Calu3 (cell line): Measurements from ENCODE around the gene SAMD10. TPM values are rescaled to one million over a fixed set of nuclear protein-coding genes. Genes with fewer than 3 reads are reported as not detected.

Experiments used
- BruUV-seq: library from RNA; stranded (reverse); fragments of 400-500 nt; replicated peaks from 2 replicates; lab custom pipeline; 2021; lab: Mats Ljungman, UMichigan
- CTCF ChIA-PET: fragments of 300-600 bp; sonication (Branson Sonifier 250); formaldehyde crosslinking; loops from one replicate; lab custom pipeline; 2022; ENCODE audit warnings: antibody characterized with exemption; lab: Charles Lee
- DNase-seq: peaks from one replicate; pipeline ENCODE4 v3.0.0; 2022
- H3K27ac Mint-ChIP-seq: one replicate; pipeline ENCODE4 v1.8.0; 2022; ENCODE audit warnings: mixed read lengths; ENCODE audit not compliant: unreplicated experiment
- H3K27me3 Mint-ChIP-seq: one replicate; pipeline ENCODE4 v1.8.0; 2022; ENCODE audit warnings: mixed read lengths; ENCODE audit not compliant: unreplicated experiment
- H3K36me3 Mint-ChIP-seq: one replicate; pipeline ENCODE4 v1.8.0; 2022; ENCODE audit warnings: mild to moderate bottlenecking, moderate library complexity, mixed read lengths; ENCODE audit not compliant: insufficient read depth, unreplicated experiment
- H3K4me1 Mint-ChIP-seq: one replicate; pipeline ENCODE4 v1.8.0; 2022; ENCODE audit warnings: mild to moderate bottlenecking, low read depth, mixed read lengths; ENCODE audit not compliant: unreplicated experiment
- H3K4me3 Mint-ChIP-seq: one replicate; pipeline ENCODE4 v1.8.0; 2022; ENCODE audit warnings: mild to moderate bottlenecking, low read depth, moderate library complexity, mixed read lengths; ENCODE audit not compliant: unreplicated experiment
- H3K9me3 Mint-ChIP-seq: one replicate; pipeline ENCODE4 v1.8.0; 2022; ENCODE audit warnings: low read depth, mixed read lengths; ENCODE audit not compliant: unreplicated experiment
- intact Hi-C: fragments of 100-400 bp; cut with micrococcal nuclease; formaldehyde crosslinking; loops from one replicate; pipeline ENCODE4 v1.10.0; 2022; ENCODE audit not compliant: unreplicated experiment
- total RNA-seq: library from RNA; stranded (reverse); gene quantifications from 2 replicates; pipeline ENCODE4 v1.2.3, GENCODE V29; 2022
- TF ChIP-seq, protein P1 (sequence below): fragments of 200-600 bp; IDR thresholded peaks from one replicate; pipeline ENCODE4 v1.8.0; 2022; ENCODE audit warnings: antibody characterized with exemption; ENCODE audit not compliant: unreplicated experiment

Gene SAMD10
- total RNA-seq, 1 experiment from 2014 or later, result 23.6 TPM

DNA sequence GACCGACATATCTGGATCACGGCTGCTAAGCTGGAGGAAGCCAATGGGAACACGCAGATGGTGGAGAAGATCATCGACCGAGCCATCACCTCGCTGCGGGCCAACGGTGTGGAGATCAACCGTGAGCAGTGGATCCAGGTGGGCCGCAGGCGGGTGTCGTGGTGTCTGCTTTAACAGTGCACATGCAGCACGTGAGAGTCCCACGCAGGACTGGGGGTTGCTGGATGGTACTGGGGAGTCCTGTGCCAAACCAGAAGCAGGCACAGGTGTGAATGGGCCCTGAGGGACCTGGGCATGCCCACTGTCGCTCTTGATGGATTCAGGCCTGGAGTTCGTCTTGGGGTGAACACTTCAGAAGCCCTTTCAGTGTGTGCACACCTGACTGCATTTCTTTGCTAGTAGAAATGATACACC, 31.9 kb upstream of the SAMD10 start:
- Mint-ChIP-seq H3K4me1 (no peaks in the 10 kb centered on the region), H3K36me3 (peaks cover 64% of the 10 kb centered on the region), H3K27me3 (no peaks in the 10 kb centered on the region), H3K4me3 (no peak overlapping the region), H3K9me3 (peaks cover 3% of the 10 kb centered on the region), H3K27ac (no peak overlapping the region)
- intact Hi-C loops, result no loop called here
- CTCF ChIA-PET, result no interaction called here
- TF ChIP-seq, protein P1, sequence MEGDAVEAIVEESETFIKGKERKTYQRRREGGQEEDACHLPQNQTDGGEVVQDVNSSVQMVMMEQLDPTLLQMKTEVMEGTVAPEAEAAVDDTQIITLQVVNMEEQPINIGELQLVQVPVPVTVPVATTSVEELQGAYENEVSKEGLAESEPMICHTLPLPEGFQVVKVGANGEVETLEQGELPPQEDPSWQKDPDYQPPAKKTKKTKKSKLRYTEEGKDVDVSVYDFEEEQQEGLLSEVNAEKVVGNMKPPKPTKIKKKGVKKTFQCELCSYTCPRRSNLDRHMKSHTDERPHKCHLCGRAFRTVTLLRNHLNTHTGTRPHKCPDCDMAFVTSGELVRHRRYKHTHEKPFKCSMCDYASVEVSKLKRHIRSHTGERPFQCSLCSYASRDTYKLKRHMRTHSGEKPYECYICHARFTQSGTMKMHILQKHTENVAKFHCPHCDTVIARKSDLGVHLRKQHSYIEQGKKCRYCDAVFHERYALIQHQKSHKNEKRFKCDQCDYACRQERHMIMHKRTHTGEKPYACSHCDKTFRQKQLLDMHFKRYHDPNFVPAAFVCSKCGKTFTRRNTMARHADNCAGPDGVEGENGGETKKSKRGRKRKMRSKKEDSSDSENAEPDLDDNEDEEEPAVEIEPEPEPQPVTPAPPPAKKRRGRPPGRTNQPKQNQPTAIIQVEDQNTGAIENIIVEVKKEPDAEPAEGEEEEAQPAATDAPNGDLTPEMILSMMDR, result no peak
- BruUV-seq, result no TSS peak
- DNase-seq, result no peak

DNA sequence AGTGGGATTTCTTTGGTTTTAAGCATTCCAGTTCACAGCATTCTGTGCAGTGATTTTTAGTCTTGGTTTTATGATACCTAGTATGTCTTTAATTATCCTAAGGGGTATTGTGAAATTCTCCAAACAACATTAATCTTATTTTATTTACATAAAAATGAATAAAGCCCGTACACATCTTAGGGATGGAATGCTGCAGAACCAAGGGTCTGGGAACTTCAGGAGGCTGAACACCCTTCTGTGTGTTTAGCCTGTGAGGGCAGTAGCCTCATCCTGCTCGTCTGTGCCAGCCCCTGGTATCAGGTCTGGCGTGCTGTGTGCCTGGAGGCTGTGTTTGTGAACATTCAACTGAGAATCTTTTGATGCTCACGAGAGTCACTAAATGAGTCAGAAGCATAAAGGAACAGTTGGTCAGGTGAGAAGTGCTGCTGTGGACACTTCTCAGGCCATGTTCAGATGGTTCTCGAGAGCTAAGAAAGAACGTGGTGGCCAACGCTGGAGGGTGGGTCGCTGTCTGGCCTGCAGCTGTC, 31.3 kb upstream of the SAMD10 start:
- no TSS peak for BruUV-seq
- Mint-ChIP-seq H3K4me1 (no peaks in the 10 kb centered on the region), H3K36me3 (peaks cover 66% of the 10 kb centered on the region), H3K27me3 (no peaks in the 10 kb centered on the region), H3K27ac (no peak overlapping the region), H3K9me3 (peaks cover 3% of the 10 kb centered on the region), H3K4me3 (no peak overlapping the region)
- CTCF ChIA-PET, result no interaction called here
- no peak for DNase-seq
- TF ChIP-seq, protein P1, result no peak
- intact Hi-C loops, result no loop called here

DNA sequence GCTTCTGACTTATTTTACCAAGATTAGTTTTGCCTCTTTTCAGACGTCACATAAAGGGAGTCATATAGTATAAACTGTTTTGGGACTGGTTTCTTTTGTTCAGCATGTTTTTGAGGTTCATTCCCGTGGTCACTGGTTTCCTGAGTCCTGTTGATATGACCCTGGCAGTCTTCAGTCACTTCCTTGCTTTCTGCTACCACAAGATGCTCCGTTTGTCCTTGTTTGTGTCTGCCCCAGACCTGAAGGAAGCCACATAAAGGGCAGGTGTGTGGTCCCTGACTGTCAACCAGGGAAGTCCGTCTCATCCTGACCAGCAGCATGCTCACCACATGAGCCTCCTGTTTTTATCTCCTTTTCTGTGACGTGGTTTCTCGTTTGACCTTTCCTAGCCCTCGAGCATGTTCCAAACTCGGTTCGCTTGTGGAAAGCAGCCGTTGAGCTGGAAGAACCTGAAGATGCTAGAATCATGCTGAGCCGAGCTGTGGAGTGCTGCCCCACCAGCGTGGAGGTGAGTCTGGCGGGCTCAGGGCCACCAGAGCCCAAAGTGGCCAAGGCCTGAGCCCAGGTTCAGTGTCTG, 30.5 kb upstream of the SAMD10 start:
- CTCF ChIA-PET, result no interaction called here
- H3K9me3 Mint-ChIP-seq, result peaks cover 3% of the 10 kb centered on the region

DNA sequence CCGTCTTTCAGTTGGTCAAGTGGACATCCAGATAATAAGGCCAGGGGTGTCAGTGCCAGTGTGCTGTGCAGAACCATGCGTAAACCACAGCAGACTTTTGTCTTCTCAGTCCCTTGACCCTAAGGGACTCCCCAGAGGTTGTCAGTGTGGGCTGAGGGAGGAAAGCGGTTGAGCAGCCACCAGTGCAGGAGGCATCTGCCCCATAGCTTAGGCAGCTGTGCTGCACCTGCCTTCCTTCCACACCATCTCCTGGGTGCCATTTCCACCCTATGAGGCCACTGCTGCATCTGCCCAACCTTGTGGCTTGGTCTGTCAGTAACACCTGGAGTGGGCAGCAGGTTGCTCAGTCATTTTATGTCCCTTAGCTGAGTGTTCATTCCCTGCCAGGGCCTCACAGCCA, 27.5 kb upstream of the SAMD10 start:
- Mint-ChIP-seq H3K4me1 (no peaks in the 10 kb centered on the region), H3K27ac (no peak overlapping the region), H3K9me3 (peaks cover 3% of the 10 kb centered on the region), H3K4me3 (no peak overlapping the region), H3K27me3 (no peaks in the 10 kb centered on the region), H3K36me3 (peaks cover 83% of the 10 kb centered on the region)
- TF ChIP-seq, protein P1, result no peak
- BruUV-seq, result no TSS peak
- CTCF ChIA-PET, result no interaction called here
- intact Hi-C loops, result no loop called here
- no peak for DNase-seq

More for the DNA sequence above, 30.5 kb upstream of the SAMD10 start:
- TF ChIP-seq, protein P1, result no peak
- H3K36me3 Mint-ChIP-seq, result peaks cover 66% of the 10 kb centered on the region
- no peaks in the 10 kb centered on the region for H3K4me1 Mint-ChIP-seq
- H3K4me3 Mint-ChIP-seq, result no peak overlapping the region
- no peak for DNase-seq
- no peaks in the 10 kb centered on the region for H3K27me3 Mint-ChIP-seq
- intact Hi-C loops, result no loop called here
- H3K27ac Mint-ChIP-seq, result no peak overlapping the region
- no TSS peak for BruUV-seq
